ENCODE data around the gene HIVEP2.

HIVEP2 gene

GRCh38 chr6:142718667-142719191 lies 226.2 kb downstream of the HIVEP2 start:
- Histone ChIP-seq H3K4me2 (no peak overlapping the region), H3K27me3 (ENCODE audit: insufficient read depth, low read depth) (no peaks in the 10 kb centered on the region), H4K20me1 (ENCODE audit: insufficient read depth) (no peaks in the 10 kb centered on the region), H3K9ac (no peak overlapping the region), H3K4me1 (ENCODE audit: low read depth, poor library complexity, severe bottlenecking) (no peaks in the 10 kb centered on the region), H3K36me3 (ENCODE audit: insufficient read depth) (no peaks in the 10 kb centered on the region), H3K4me3 (IDR thresholded peaks at IDR 0.05; ENCODE audit: insufficient read depth, low read depth, low read length) (no peak overlapping the region), H3K27ac (no peak overlapping the region), H2AFZ (ENCODE audit: low read depth) (no peak overlapping the region), H3K79me2 (ENCODE audit: insufficient read depth, low read depth) (no peaks in the 10 kb centered on the region)
- TF ChIP-seq CTCF (conservative IDR thresholded peaks at IDR 0.05; ENCODE audit: low read depth, low read length): no peak

- no peak overlapping the region for H2AFZ ChIP-seq (ENCODE audit: low read depth)
- no peak overlapping the region for H3K27ac ChIP-seq
- no peaks in the 10 kb centered on the region for H3K27me3 ChIP-seq (ENCODE audit: insufficient read depth, low read depth)
- H3K79me2 ChIP-seq (ENCODE audit: insufficient read depth, low read depth): no peaks in the 10 kb centered on the region
- H3K36me3 ChIP-seq (ENCODE audit: insufficient read depth): no peaks in the 10 kb centered on the region
- TF ChIP-seq CTCF (conservative IDR thresholded peaks at IDR 0.05; ENCODE audit: low read depth, low read length): no peak
- no peaks in the 10 kb centered on the region for H4K20me1 ChIP-seq (ENCODE audit: insufficient read depth)
- H3K4me3 ChIP-seq (IDR thresholded peaks at IDR 0.05; ENCODE audit: insufficient read depth, low read depth, low read length): no peak overlapping the region
- no peaks in the 10 kb centered on the region for H3K4me1 ChIP-seq (ENCODE audit: low read depth, poor library complexity, severe bottlenecking)
- H3K4me2 ChIP-seq: no peak overlapping the region
- H3K9ac ChIP-seq: no peak overlapping the region
Measured at GRCh38 chr6:142716097-142716496, 228.9 kb downstream of the HIVEP2 start.

DNA sequence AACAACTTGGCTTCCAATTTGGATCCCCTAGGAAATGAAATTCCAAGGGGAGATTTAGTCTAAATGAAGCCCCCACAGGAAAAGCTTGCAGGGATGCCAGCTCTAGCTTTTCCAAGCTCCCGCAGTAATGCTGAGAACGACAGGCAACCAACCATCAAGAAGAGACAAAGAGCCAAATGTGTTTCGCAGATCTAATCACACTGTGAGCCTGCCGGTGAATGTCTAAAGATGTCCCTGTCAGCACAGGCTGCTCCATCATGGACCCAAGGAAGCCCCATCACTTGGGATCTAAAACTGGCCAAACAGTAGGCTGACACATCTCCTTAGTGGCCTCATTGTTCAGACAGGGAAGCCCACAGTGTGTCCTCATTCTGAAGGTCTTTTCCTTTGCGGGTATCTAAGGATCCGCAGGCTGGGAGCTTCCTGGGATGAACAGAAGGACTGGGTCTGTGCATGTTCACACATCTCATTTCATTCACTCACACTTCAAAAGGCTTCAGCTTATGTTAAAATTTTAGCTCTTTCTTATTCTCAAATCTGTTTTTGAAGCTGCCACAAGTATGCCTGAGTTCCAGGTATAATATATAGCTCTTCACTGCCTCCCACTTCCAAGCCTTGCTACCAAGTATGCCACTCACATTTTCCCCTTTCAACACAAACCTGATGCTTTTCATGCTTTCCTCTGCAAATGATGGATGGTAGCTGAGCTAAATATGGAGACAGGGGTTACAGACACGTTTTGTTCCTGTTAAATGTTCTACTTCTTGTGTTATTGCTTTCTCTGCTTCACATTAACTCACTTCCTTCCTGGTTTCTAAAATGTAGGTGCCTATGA lies 229.8 kb downstream of the HIVEP2 start:
- Histone ChIP-seq H3K79me2 (ENCODE audit: insufficient read depth, low read depth) (no peaks in the 10 kb centered on the region), H3K4me1 (ENCODE audit: low read depth, poor library complexity, severe bottlenecking) (no peaks in the 10 kb centered on the region), H3K27me3 (ENCODE audit: insufficient read depth, low read depth) (no peaks in the 10 kb centered on the region), H3K36me3 (ENCODE audit: insufficient read depth) (no peaks in the 10 kb centered on the region), H2AFZ (ENCODE audit: low read depth) (no peak overlapping the region), H4K20me1 (ENCODE audit: insufficient read depth) (no peaks in the 10 kb centered on the region), H3K4me2 (no peak overlapping the region), H3K27ac (no peak overlapping the region), H3K9ac (no peak overlapping the region), H3K4me3 (IDR thresholded peaks at IDR 0.05; ENCODE audit: insufficient read depth, low read depth, low read length) (no peak overlapping the region)
- no peak for TF ChIP-seq CTCF (conservative IDR thresholded peaks at IDR 0.05; ENCODE audit: low read depth, low read length)

DNA sequence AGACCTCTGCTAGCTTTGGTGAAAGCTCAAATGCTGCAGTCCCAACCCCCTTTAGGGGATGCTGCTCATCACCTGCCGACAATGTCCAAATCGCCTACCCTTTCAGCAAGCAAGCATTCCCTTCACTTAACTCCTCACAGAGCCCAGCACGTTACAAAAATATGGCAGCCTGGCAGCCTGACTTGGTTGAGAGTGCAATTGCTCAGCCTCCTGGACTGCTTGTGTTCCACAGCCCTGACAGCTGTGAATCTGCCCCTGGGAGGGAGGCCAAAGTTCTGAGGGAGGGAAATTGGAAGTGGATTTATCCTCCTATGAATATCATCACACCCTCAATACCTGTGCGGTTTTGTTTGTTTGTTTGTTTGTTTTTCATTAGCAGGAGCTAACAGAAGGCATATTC lies 231.0 kb downstream of the HIVEP2 start:
- Histone ChIP-seq H2AFZ (ENCODE audit: low read depth) (no peak overlapping the region), H3K79me2 (ENCODE audit: insufficient read depth, low read depth) (no peaks in the 10 kb centered on the region), H3K36me3 (ENCODE audit: insufficient read depth) (no peaks in the 10 kb centered on the region), H3K4me1 (ENCODE audit: low read depth, poor library complexity, severe bottlenecking) (no peaks in the 10 kb centered on the region), H3K4me2 (no peak overlapping the region), H3K9ac (no peak overlapping the region), H3K27me3 (ENCODE audit: insufficient read depth, low read depth) (no peaks in the 10 kb centered on the region), H3K27ac (no peak overlapping the region), H3K4me3 (IDR thresholded peaks at IDR 0.05; ENCODE audit: insufficient read depth, low read depth, low read length) (no peak overlapping the region), H4K20me1 (ENCODE audit: insufficient read depth) (no peaks in the 10 kb centered on the region)
- no peak for TF ChIP-seq CTCF (conservative IDR thresholded peaks at IDR 0.05; ENCODE audit: low read depth, low read length)

Measured in KMS-11 (cell line).